K562 (cell line): Measurements from ENCODE around the gene GTF2H4. TPM values are rescaled to one million over a fixed set of nuclear protein-coding genes. Genes with fewer than 3 reads are reported as not detected.

Experiments
- FIP1L1 ChIP-seq: fragments of 200-400 bp; formaldehyde crosslinking; IDR thresholded peaks from 2 replicates; pipeline ENCODE4 v1.6.1; 2018; ENCODE audit warnings: mild to moderate bottlenecking, low read depth, low read length; ENCODE audit not compliant: poor library complexity, severe bottlenecking
- MEF2A ChIP-seq: IDR thresholded peaks from 2 replicates; pipeline ENCODE4 v1.6.1; 2011; ENCODE audit warnings: low read depth, mild to moderate bottlenecking, low read length, moderate library complexity; ENCODE audit not compliant: control insufficient read depth
- ZNF143 ChIP-seq: sonication (generic); formaldehyde crosslinking; IDR thresholded peaks from 2 replicates; pipeline ENCODE4 v1.9.0; 2022; ENCODE audit warnings: mild to moderate bottlenecking, missing genetic modification reagents
- polyA plus RNA-seq, 8 experiments: library from polyadenylated mRNA; depleted of rRNA in 4 of 8; stranded (reverse) in 5 of 8; unstranded in 3 of 8; fragments of >200 nt; fragmentation: Nextera tagmentation in 2 of 8; fragmentation: Illumina TruSeq in 1 of 8; extraction: Ambion mirVana in 2 of 8; extraction: Trizol in 1 of 8; gene quantifications; 2 replicates each; pipeline versions ENCODE4 v1.2.1 to v1.2.3, GENCODE V29; 2011 to 2014; ENCODE audit warnings: inconsistent platforms in 1 of 8, missing spikeins in 1 of 8
- total RNA-seq, 7 experiments: library from RNA; depleted of rRNA in 6 of 7; stranded (reverse); fragments of >200 nt in 6 of 7; fragmentation: Illumina TruSeq in 2 of 7; extraction: Trizol in 2 of 7; gene quantifications; 2 replicates each; pipeline versions ENCODE4 v1.2.1 to v1.2.3, GENCODE V29; 2011 to 2021; ENCODE audit warnings: low replicate concordance in 1 of 7
- TF ChIP-seq, protein P1 (sequence below): sonication (generic); formaldehyde crosslinking; IDR thresholded peaks from 2 replicates; pipeline ENCODE4 v1.8.1; 2023; ENCODE audit warnings: mild to moderate bottlenecking, missing genetic modification reagents, moderate library complexity
- TF ChIP-seq, protein P2 (sequence below): fragments of 450-650 bp; IDR thresholded peaks from 2 replicates; pipeline ENCODE4 v1.6.1; 2016; ENCODE audit warnings: mild to moderate bottlenecking, moderate library complexity
- TF ChIP-seq, protein P3 (sequence below): sonication (generic); formaldehyde crosslinking; IDR thresholded peaks from 2 replicates; pipeline ENCODE4 v1.8.1; 2023; ENCODE audit warnings: mild to moderate bottlenecking, missing genetic modification reagents
- TF ChIP-seq, protein P4 (sequence below), 2 experiments: IDR thresholded peaks in 1 of 2; conservative IDR thresholded peaks in 1 of 2; 2 replicates each; pipeline ENCODE4 v1.6.1; 2016; ENCODE audit warnings: low read depth in 2 of 2, mild to moderate bottlenecking in 1 of 2, missing compliant biosample characterization in 1 of 2, missing genetic modification characterization in 1 of 2, moderate library complexity in 1 of 2

GTF2H4 gene
- total and polyA plus RNA-seq, 9 of the 15 experiments (the other 6 are each of a cell fraction or from before 2014, with no cell fraction given): 3.6 to 86.1 (median 39.6) TPM

DNA sequence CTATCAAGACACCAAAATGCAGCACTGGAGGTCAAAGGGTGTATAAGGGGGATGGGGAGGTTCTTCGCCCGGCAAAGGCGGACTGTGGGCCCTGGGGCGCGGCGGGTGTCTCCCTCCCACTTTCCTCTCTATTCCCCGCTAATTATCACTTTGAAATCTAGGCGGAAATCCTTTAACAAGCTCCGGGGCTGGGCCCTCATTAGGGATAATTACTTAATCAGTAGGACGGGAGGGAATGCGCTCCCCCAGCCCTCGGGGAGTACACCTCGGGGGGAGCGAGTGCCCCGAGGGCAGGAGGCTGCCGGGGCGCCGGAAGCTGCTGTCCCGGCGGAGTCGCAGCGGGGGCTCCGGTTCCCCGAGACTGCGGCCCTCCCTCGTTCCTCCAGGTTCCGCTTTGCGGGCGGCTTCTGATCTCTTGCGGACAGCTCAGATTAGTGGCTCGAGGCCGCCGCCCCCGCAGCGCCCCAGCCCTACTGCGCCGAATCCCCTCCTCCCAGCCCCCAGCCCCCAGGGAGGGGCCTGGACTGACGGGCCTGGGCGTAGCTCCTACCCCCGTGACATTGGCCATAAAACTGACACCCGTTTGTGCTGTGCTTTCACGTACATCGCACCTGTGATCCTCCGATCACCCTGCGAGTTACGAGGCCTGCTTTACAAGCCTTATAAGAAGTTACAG lies 47.5 kb downstream of the GTF2H4 start (continued):
- TF ChIP-seq, protein P1, sequence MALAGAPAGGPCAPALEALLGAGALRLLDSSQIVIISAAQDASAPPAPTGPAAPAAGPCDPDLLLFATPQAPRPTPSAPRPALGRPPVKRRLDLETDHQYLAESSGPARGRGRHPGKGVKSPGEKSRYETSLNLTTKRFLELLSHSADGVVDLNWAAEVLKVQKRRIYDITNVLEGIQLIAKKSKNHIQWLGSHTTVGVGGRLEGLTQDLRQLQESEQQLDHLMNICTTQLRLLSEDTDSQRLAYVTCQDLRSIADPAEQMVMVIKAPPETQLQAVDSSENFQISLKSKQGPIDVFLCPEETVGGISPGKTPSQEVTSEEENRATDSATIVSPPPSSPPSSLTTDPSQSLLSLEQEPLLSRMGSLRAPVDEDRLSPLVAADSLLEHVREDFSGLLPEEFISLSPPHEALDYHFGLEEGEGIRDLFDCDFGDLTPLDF: no peak
- TF ChIP-seq, protein P2, sequence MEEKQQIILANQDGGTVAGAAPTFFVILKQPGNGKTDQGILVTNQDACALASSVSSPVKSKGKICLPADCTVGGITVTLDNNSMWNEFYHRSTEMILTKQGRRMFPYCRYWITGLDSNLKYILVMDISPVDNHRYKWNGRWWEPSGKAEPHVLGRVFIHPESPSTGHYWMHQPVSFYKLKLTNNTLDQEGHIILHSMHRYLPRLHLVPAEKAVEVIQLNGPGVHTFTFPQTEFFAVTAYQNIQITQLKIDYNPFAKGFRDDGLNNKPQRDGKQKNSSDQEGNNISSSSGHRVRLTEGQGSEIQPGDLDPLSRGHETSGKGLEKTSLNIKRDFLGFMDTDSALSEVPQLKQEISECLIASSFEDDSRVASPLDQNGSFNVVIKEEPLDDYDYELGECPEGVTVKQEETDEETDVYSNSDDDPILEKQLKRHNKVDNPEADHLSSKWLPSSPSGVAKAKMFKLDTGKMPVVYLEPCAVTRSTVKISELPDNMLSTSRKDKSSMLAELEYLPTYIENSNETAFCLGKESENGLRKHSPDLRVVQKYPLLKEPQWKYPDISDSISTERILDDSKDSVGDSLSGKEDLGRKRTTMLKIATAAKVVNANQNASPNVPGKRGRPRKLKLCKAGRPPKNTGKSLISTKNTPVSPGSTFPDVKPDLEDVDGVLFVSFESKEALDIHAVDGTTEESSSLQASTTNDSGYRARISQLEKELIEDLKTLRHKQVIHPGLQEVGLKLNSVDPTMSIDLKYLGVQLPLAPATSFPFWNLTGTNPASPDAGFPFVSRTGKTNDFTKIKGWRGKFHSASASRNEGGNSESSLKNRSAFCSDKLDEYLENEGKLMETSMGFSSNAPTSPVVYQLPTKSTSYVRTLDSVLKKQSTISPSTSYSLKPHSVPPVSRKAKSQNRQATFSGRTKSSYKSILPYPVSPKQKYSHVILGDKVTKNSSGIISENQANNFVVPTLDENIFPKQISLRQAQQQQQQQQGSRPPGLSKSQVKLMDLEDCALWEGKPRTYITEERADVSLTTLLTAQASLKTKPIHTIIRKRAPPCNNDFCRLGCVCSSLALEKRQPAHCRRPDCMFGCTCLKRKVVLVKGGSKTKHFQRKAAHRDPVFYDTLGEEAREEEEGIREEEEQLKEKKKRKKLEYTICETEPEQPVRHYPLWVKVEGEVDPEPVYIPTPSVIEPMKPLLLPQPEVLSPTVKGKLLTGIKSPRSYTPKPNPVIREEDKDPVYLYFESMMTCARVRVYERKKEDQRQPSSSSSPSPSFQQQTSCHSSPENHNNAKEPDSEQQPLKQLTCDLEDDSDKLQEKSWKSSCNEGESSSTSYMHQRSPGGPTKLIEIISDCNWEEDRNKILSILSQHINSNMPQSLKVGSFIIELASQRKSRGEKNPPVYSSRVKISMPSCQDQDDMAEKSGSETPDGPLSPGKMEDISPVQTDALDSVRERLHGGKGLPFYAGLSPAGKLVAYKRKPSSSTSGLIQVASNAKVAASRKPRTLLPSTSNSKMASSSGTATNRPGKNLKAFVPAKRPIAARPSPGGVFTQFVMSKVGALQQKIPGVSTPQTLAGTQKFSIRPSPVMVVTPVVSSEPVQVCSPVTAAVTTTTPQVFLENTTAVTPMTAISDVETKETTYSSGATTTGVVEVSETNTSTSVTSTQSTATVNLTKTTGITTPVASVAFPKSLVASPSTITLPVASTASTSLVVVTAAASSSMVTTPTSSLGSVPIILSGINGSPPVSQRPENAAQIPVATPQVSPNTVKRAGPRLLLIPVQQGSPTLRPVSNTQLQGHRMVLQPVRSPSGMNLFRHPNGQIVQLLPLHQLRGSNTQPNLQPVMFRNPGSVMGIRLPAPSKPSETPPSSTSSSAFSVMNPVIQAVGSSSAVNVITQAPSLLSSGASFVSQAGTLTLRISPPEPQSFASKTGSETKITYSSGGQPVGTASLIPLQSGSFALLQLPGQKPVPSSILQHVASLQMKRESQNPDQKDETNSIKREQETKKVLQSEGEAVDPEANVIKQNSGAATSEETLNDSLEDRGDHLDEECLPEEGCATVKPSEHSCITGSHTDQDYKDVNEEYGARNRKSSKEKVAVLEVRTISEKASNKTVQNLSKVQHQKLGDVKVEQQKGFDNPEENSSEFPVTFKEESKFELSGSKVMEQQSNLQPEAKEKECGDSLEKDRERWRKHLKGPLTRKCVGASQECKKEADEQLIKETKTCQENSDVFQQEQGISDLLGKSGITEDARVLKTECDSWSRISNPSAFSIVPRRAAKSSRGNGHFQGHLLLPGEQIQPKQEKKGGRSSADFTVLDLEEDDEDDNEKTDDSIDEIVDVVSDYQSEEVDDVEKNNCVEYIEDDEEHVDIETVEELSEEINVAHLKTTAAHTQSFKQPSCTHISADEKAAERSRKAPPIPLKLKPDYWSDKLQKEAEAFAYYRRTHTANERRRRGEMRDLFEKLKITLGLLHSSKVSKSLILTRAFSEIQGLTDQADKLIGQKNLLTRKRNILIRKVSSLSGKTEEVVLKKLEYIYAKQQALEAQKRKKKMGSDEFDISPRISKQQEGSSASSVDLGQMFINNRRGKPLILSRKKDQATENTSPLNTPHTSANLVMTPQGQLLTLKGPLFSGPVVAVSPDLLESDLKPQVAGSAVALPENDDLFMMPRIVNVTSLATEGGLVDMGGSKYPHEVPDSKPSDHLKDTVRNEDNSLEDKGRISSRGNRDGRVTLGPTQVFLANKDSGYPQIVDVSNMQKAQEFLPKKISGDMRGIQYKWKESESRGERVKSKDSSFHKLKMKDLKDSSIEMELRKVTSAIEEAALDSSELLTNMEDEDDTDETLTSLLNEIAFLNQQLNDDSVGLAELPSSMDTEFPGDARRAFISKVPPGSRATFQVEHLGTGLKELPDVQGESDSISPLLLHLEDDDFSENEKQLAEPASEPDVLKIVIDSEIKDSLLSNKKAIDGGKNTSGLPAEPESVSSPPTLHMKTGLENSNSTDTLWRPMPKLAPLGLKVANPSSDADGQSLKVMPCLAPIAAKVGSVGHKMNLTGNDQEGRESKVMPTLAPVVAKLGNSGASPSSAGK: peak; percentile 65
- TF ChIP-seq FIP1L1: peak; percentile 66
- TF ChIP-seq MEF2A: no peak
- TF ChIP-seq, protein P3, sequence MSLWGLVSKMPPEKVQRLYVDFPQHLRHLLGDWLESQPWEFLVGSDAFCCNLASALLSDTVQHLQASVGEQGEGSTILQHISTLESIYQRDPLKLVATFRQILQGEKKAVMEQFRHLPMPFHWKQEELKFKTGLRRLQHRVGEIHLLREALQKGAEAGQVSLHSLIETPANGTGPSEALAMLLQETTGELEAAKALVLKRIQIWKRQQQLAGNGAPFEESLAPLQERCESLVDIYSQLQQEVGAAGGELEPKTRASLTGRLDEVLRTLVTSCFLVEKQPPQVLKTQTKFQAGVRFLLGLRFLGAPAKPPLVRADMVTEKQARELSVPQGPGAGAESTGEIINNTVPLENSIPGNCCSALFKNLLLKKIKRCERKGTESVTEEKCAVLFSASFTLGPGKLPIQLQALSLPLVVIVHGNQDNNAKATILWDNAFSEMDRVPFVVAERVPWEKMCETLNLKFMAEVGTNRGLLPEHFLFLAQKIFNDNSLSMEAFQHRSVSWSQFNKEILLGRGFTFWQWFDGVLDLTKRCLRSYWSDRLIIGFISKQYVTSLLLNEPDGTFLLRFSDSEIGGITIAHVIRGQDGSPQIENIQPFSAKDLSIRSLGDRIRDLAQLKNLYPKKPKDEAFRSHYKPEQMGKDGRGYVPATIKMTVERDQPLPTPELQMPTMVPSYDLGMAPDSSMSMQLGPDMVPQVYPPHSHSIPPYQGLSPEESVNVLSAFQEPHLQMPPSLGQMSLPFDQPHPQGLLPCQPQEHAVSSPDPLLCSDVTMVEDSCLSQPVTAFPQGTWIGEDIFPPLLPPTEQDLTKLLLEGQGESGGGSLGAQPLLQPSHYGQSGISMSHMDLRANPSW: no peak
- TF ChIP-seq, protein P4, sequence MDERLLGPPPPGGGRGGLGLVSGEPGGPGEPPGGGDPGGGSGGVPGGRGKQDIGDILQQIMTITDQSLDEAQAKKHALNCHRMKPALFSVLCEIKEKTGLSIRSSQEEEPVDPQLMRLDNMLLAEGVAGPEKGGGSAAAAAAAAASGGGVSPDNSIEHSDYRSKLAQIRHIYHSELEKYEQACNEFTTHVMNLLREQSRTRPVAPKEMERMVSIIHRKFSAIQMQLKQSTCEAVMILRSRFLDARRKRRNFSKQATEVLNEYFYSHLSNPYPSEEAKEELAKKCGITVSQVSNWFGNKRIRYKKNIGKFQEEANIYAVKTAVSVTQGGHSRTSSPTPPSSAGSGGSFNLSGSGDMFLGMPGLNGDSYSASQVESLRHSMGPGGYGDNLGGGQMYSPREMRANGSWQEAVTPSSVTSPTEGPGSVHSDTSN (CRISPR knock-in tag; IDR thresholded peaks at IDR 0.05; ENCODE audit: low read depth): peak; percentile 30; the same call in 1 of the 2 replicates
- TF ChIP-seq, protein P4 (tag; conservative IDR thresholded peaks at IDR 0.05; ENCODE audit: low read depth): peak; percentile 86
- TF ChIP-seq ZNF143 (CRISPR knock-in tag): 0 out of 2 replicates have a peak, but pooled peaks have one; percentile 35
